ENCODE results near the gene SNX17.

- TF ChIP-seq CTCF (IDR thresholded peaks at IDR 0.05; ENCODE audit: insufficient read depth, low read length) (no peak), REST (IDR thresholded peaks at IDR 0.05; ENCODE audit: insufficient replicate concordance, low read depth) (no peak), POLR2AphosphoS5 (IDR thresholded peaks at IDR 0.05; ENCODE audit: low read depth) (no peak), GABPA (IDR thresholded peaks at IDR 0.05; ENCODE audit: low read depth) (no peak)
Measured at GRCh38 chr2:27422958-27423357, 52.5 kb downstream of the SNX17 start.

Measured in HL-60 (cell line).